ENCODE results near the gene POLN. TPM values are rescaled to one million over a fixed set of nuclear protein-coding genes. Genes with fewer than 3 reads are reported as not detected.

POLN gene
- total RNA-seq, 2 experiments from 2014 or later: 4.0 to 4.4 TPM

GRCh38 chr4:2267320-2267811 is 25.4 kb upstream of the POLN start:
- H3K9me2 ChIP-seq (ENCODE audit: insufficient read depth, low read length): no peaks in the 10 kb centered on the region
- ChIA-PET CTCF (ENCODE audit: unreplicated experiment) (no interaction called here), POLR2A (no interaction called here)
- TF ChIP-seq EZH2phosphoT487 (IDR thresholded peaks at IDR 0.05; ENCODE audit: borderline replicate concordance, low read depth, low read length) (no peak), CTCF (conservative IDR thresholded peaks at IDR 0.05; ENCODE audit: low read length) (no peak)
- DNase-seq (ENCODE audit: low spot score): no peak
- no TSS peak for BruUV-seq (replicated peaks)
- intact Hi-C loops (cut with micrococcal nuclease; ENCODE audit: unreplicated experiment): no loop called here
- H3K4me2 ChIP-seq (ENCODE audit: low read length): no peak overlapping the region
- no peak overlapping the region for H3K27ac ChIP-seq (ENCODE audit: low read depth, low read length, poor library complexity, severe bottlenecking)
- no peak overlapping the region for H2AFZ ChIP-seq (ENCODE audit: low read length)
- H3K4me1 ChIP-seq (ENCODE audit: insufficient read depth, low read length, poor library complexity, severe bottlenecking): peaks cover 17% of the 10 kb centered on the region
- no peaks in the 10 kb centered on the region for H3K9me3 ChIP-seq (ENCODE audit: low read length)
- no peaks in the 10 kb centered on the region for H3K79me2 ChIP-seq (ENCODE audit: insufficient read depth, low read depth, low read length)
- H3K36me3 ChIP-seq (ENCODE audit: insufficient read depth, low read length): no peaks in the 10 kb centered on the region
- H4K20me1 ChIP-seq (ENCODE audit: insufficient read depth, low read length): no peaks in the 10 kb centered on the region
- H3K4me3 ChIP-seq (ENCODE audit: low read depth, low read length, poor library complexity, severe bottlenecking): no peak overlapping the region

GRCh38 chr4:2266821-2267220 is 24.9 kb upstream of the POLN start:
- Histone ChIP-seq H3K4me1 (ENCODE audit: insufficient read depth, low read length, poor library complexity, severe bottlenecking) (peaks cover 17% of the 10 kb centered on the region), H3K9me2 (ENCODE audit: insufficient read depth, low read length) (no peaks in the 10 kb centered on the region), H3K4me2 (ENCODE audit: low read length) (no peak overlapping the region), H3K36me3 (ENCODE audit: insufficient read depth, low read length) (no peaks in the 10 kb centered on the region), H3K4me3 (ENCODE audit: low read depth, low read length, poor library complexity, severe bottlenecking) (no peak overlapping the region), H3K79me2 (ENCODE audit: insufficient read depth, low read depth, low read length) (no peaks in the 10 kb centered on the region), H3K9me3 (ENCODE audit: low read length) (no peaks in the 10 kb centered on the region), H3K27ac (ENCODE audit: low read depth, low read length, poor library complexity, severe bottlenecking) (no peak overlapping the region), H2AFZ (ENCODE audit: low read length) (no peak overlapping the region), H4K20me1 (ENCODE audit: insufficient read depth, low read length) (no peaks in the 10 kb centered on the region)
- ChIA-PET POLR2A (no interaction called here), CTCF (ENCODE audit: unreplicated experiment) (no interaction called here)
- no TSS peak for BruUV-seq (replicated peaks)
- no peak for DNase-seq (ENCODE audit: low spot score)
- no peak for TF ChIP-seq EZH2phosphoT487 (IDR thresholded peaks at IDR 0.05; ENCODE audit: borderline replicate concordance, low read depth, low read length)
- no peak for TF ChIP-seq CTCF (conservative IDR thresholded peaks at IDR 0.05; ENCODE audit: low read length)
- intact Hi-C loops (cut with micrococcal nuclease; ENCODE audit: unreplicated experiment): no loop called here

- no peaks in the 10 kb centered on the region for H3K9me3 ChIP-seq (ENCODE audit: low read length)
- no peak for TF ChIP-seq EZH2phosphoT487 (IDR thresholded peaks at IDR 0.05; ENCODE audit: borderline replicate concordance, low read depth, low read length)
- no peak for TF ChIP-seq CTCF (conservative IDR thresholded peaks at IDR 0.05; ENCODE audit: low read length)
- H3K4me3 ChIP-seq (ENCODE audit: low read depth, low read length, poor library complexity, severe bottlenecking): no peak overlapping the region
- no TSS peak for BruUV-seq (replicated peaks)
- no peak overlapping the region for H3K4me2 ChIP-seq (ENCODE audit: low read length)
- intact Hi-C loops (cut with micrococcal nuclease; ENCODE audit: unreplicated experiment): no loop called here
- CTCF ChIA-PET (ENCODE audit: unreplicated experiment): no interaction called here
- H2AFZ ChIP-seq (ENCODE audit: low read length): no peak overlapping the region
- POLR2A ChIA-PET: no interaction called here
- DNase-seq (ENCODE audit: low spot score): no peak
- H3K4me1 ChIP-seq (ENCODE audit: insufficient read depth, low read length, poor library complexity, severe bottlenecking): peaks cover 17% of the 10 kb centered on the region
- H3K36me3 ChIP-seq (ENCODE audit: insufficient read depth, low read length): no peaks in the 10 kb centered on the region
- no peaks in the 10 kb centered on the region for H4K20me1 ChIP-seq (ENCODE audit: insufficient read depth, low read length)
- H3K79me2 ChIP-seq (ENCODE audit: insufficient read depth, low read depth, low read length): no peaks in the 10 kb centered on the region
- no peak overlapping the region for H3K27ac ChIP-seq (ENCODE audit: low read depth, low read length, poor library complexity, severe bottlenecking)
- no peaks in the 10 kb centered on the region for H3K9me2 ChIP-seq (ENCODE audit: insufficient read depth, low read length)
These were observed 24.3 kb upstream of the POLN start for GRCh38 chr4:2266181-2266580.

Data from OCI-LY7 (cell line).